Motor neuron (in vitro differentiated cells): ENCODE measurements around the gene TAS2R38. TPM values are rescaled to one million over a fixed set of nuclear protein-coding genes. Genes with fewer than 3 reads are reported as not detected.

Experiments
- ATAC-seq, 8 experiments: fragments of 200-7000 bp; cut with Tn5 transposase; replicated peaks in 6 of 8; 2 replicates each; pipeline ENCODE4 v1.8.0; 2021; ENCODE audit warnings: mild to moderate bottlenecking in 8 of 8, moderate library complexity in 8 of 8
- H3K27ac ChIP-seq, 2 donors: fragments of 250-450 bp; sonication (Bioruptor Pico); 2 replicates each; pipeline ENCODE4 v1.9.0; 2021; ENCODE audit warnings: antibody characterized with exemption in 2 of 2, mild to moderate bottlenecking in 2 of 2, moderate library complexity in 1 of 2
- H3K4me1 ChIP-seq, 2 donors: fragments of 250-450 bp; sonication (Bioruptor Pico); replicated peaks in 1 of 2; 2 replicates each; pipeline ENCODE4 v1.6.1; 2021; ENCODE audit warnings: antibody characterized with exemption in 2 of 2, mild to moderate bottlenecking in 2 of 2, moderate library complexity in 1 of 2
- H3K4me3 ChIP-seq, 5 donors: fragments of 250-450 bp; sonication (Bioruptor Pico); 2 replicates each; pipeline ENCODE4 v1.9.0; 2021; ENCODE audit warnings: antibody characterized with exemption in 5 of 5, mild to moderate bottlenecking in 5 of 5, moderate library complexity in 4 of 5
- WGBS, 10 experiments: fragments of 450-650 bp; shearing (Covaris generic); methylation state at CpG; one replicate each; pipeline ENCODE4 v1.0.0; 2022; 5-methylcytosine and 5-hydroxymethylcytosine counted together
- in situ Hi-C, 9 experiments: fragments of 400-800 bp; cut with MboI; loops; one replicate each; pipeline ENCODE4 v1.15.0; 2021; ENCODE audit warnings: low sequenced_read_pairs in 9 of 9, low pct_unique_long_range_greater_than_20kb in 2 of 9; ENCODE audit not compliant: unreplicated experiment in 9 of 9
- total RNA-seq, 8 experiments: library from RNA; unstranded; fragments of 300-600 nt; gene quantifications; 2 replicates each; pipeline versions ENCODE4 v1.2.3 to v1.2.4, GENCODE V29; 2022

Gene TAS2R38
- total RNA-seq, 8 experiments from 2014 or later = 0.11 to 0.24 TPM; not detected in 6

GRCh38 chr7:141928146-141928844 lies 45.3 kb downstream of the TAS2R38 start:
- Histone ChIP-seq H3K27ac (no peak overlapping the region), H3K4me1 (no peaks in the 10 kb centered on the region), H3K4me3 (no peak overlapping the region)
- ATAC-seq = no peak
- in situ Hi-C loops = no loop called here
- WGBS, 10 experiments = 0 to 100% (median 80%) methylated on average over 1 to 2 of the region's 2 CpGs; no CpG with 5 or more reads in 3 of the 10 experiments

Other genes with a start within 250 kb of the TAS2R38 start
- gene SSBP1, start 235.4 kb downstream of the TAS2R38 start, total RNA-seq = 100 to 1,000 TPM; 167 to 355 (median 255) TPM
- 1 to 10 TPM in 7 of 8 experiments, under 1 TPM in 1; 0.46 to 2.7 (median 1.8) TPM for gene TAS2R3, start 209.7 kb downstream of the TAS2R38 start, total RNA-seq
- gene TAS2R4, start 197.1 kb downstream of the TAS2R38 start, total RNA-seq = 1 to 10 TPM in 7 of 8 experiments, under 1 TPM in 1; 0.46 to 3.1 (median 1.8) TPM
- gene TAS2R5, start 183.6 kb downstream of the TAS2R38 start, total RNA-seq = 1 to 10 TPM in 7 of 8 experiments, under 1 TPM in 1; 0.21 to 2.4 (median 1.8) TPM
- under 1 TPM; 0.15 to 0.73 (median 0.26) TPM for gene PRSS37, start 132.3 kb downstream of the TAS2R38 start, total RNA-seq
- gene OR9A4, start 57.4 kb downstream of the TAS2R38 start, total RNA-seq = under 1 TPM in 4 of 8 experiments, not detected in 4; 0.21 to 0.52 (median 0.28) TPM
- under 1 TPM in 7 of 8 experiments, not detected in 1; 0.04 to 0.63 (median 0.38) TPM for gene CLEC5A, start 26.8 kb downstream of the TAS2R38 start, total RNA-seq
- under 1 TPM in 6 of 8 experiments, not detected in 2; 0.05 to 0.57 (median 0.15) TPM for gene MGAM, start 22.1 kb upstream of the TAS2R38 start, total RNA-seq
- gene MGAM2, start 137.9 kb upstream of the TAS2R38 start, total RNA-seq = under 1 TPM in 6 of 8 experiments, not detected in 2; under 0.01 to 0.63 (median 0.13) TPM